Renal pelvis (tissue), 12 donors: Measurements from ENCODE around the gene SNX30. TPM values are rescaled to one million over a fixed set of nuclear protein-coding genes. Genes with fewer than 3 reads are reported as not detected.
"Not testable (repeated sequence)": the region's sequence is repeated elsewhere in the genome, so short reads cannot be mapped to it uniquely, and the experiment has no call there.

Experiments used
- DNase-seq: peaks from one replicate; pipeline ENCODE4 v3.0.0-alpha.2; 2013
- long read RNA-seq, 16 experiments: transcript quantifications; one replicate each; lab custom pipeline, GENCODE V29; 2026
- polyA plus RNA-seq, 3 donors: library from polyadenylated mRNA; unstranded; fragments of 120-200 nt; gene quantifications; one replicate each; pipeline ENCODE4 v1.2.1, GENCODE V29; 2013; ENCODE audit not compliant: insufficient read length in 3 of 3

Gene SNX30
- 10 to 100 TPM; 17.7 to 22.3 (median 22.2) TPM for polyA plus RNA-seq
- long read RNA-seq, donor 1, full-length matches to known transcripts: 2 of 2 reads
- long read RNA-seq, donor 1, partial matches to known transcripts: 0 of 2 reads
- long read RNA-seq, donor 1, other reads (novel, unspliced or antisense): 0 of 2 reads
- long read RNA-seq, donor 2, full-length matches to known transcripts: 2 of 21 reads
- long read RNA-seq, donor 2, partial matches to known transcripts: 19 of 21 reads
- long read RNA-seq, donor 2, other reads (novel, unspliced or antisense): 0 of 21 reads
- long read RNA-seq, donor 3: 0 reads
- long read RNA-seq, donor 4: 0 reads
- long read RNA-seq, donor 5, full-length matches to known transcripts: 1 of 1 reads
- long read RNA-seq, donor 5, partial matches to known transcripts: 0 of 1 reads
- long read RNA-seq, donor 5, other reads (novel, unspliced or antisense): 0 of 1 reads
- long read RNA-seq, donor 6, full-length matches to known transcripts: 5 of 5 reads
- long read RNA-seq, donor 6, partial matches to known transcripts: 0 of 5 reads
- long read RNA-seq, donor 6, other reads (novel, unspliced or antisense): 0 of 5 reads
- long read RNA-seq, donor 7, full-length matches to known transcripts: 1 of 1 reads
- long read RNA-seq, donor 7, partial matches to known transcripts: 0 of 1 reads
- long read RNA-seq, donor 7, other reads (novel, unspliced or antisense): 0 of 1 reads
- long read RNA-seq, donor 8, full-length matches to known transcripts: 2 of 2 reads
- long read RNA-seq, donor 8, partial matches to known transcripts: 0 of 2 reads
- long read RNA-seq, donor 8, other reads (novel, unspliced or antisense): 0 of 2 reads
- long read RNA-seq, donor 9, full-length matches to known transcripts: 1 of 32 reads
- long read RNA-seq, donor 9, partial matches to known transcripts: 31 of 32 reads
- long read RNA-seq, donor 9, other reads (novel, unspliced or antisense): 0 of 32 reads
- long read RNA-seq, donor 10, full-length matches to known transcripts: 2 of 2 reads
- long read RNA-seq, donor 10, partial matches to known transcripts: 0 of 2 reads
- long read RNA-seq, donor 10, other reads (novel, unspliced or antisense): 0 of 2 reads
- long read RNA-seq, donor 11, full-length matches to known transcripts: 2 of 7 reads
- long read RNA-seq, donor 11, partial matches to known transcripts: 5 of 7 reads
- long read RNA-seq, donor 11, other reads (novel, unspliced or antisense): 0 of 7 reads
- long read RNA-seq, donor 12, full-length matches to known transcripts: 4 of 4 reads
- long read RNA-seq, donor 12, partial matches to known transcripts: 0 of 4 reads
- long read RNA-seq, donor 12, other reads (novel, unspliced or antisense): 0 of 4 reads
- long read RNA-seq, donor 13, full-length matches to known transcripts: 2 of 2 reads
- long read RNA-seq, donor 13, partial matches to known transcripts: 0 of 2 reads
- long read RNA-seq, donor 13, other reads (novel, unspliced or antisense): 0 of 2 reads
- long read RNA-seq, donor 14: 0 reads
- long read RNA-seq, donor 15: 0 reads
- long read RNA-seq, donor 16, full-length matches to known transcripts: 1 of 1 reads
- long read RNA-seq, donor 16, partial matches to known transcripts: 0 of 1 reads
- long read RNA-seq, donor 16, other reads (novel, unspliced or antisense): 0 of 1 reads

- peak; percentile 91 for DNase-seq
These were observed at the start of gene SNX30 for GRCh38 chr9:112750016-112750763. Gene SNX30, plus strand, starts transcription at chr9:112750760. Its CDS starts 242 bp downstream, at chr9:112751002.

GRCh38 chr9:112703304-112703703, 47.3 kb upstream of the SNX30 start:
- DNase-seq: no peak

GRCh38 chr9:112705768-112706427, 44.7 kb upstream of the SNX30 start:
- peak; percentile 42 for DNase-seq

GRCh38 chr9:112711050-112711689, 39.4 kb upstream of the SNX30 start:
- DNase-seq: no peak

- DNase-seq: no peak
These were observed 37.9 kb upstream of the SNX30 start for GRCh38 chr9:112712678-112713077.

GRCh38 chr9:112717661-112718331, 32.8 kb upstream of the SNX30 start, which contains the start of gene INIP:
Gene INIP, minus strand, starts transcription at chr9:112718117. Its CDS starts 1,632 bp downstream, at chr9:112716485.
- DNase-seq: peak; percentile 98

- DNase-seq: no peak
These were observed 31.3 kb upstream of the SNX30 start for GRCh38 chr9:112719241-112719691.

GRCh38 chr9:112719696-112720095, 30.9 kb upstream of the SNX30 start:
- no peak for DNase-seq

- DNase-seq: no peak
These were observed 30.3 kb upstream of the SNX30 start for GRCh38 chr9:112720113-112720780.

- not testable (repeated sequence) for DNase-seq
These were observed 27.8 kb upstream of the SNX30 start for GRCh38 chr9:112722749-112723148.

GRCh38 chr9:112725961-112726360, 24.6 kb upstream of the SNX30 start:
- no peak for DNase-seq

GRCh38 chr9:112726428-112726827, 24.1 kb upstream of the SNX30 start:
- no peak for DNase-seq

- DNase-seq: no peak
These were observed 22.2 kb upstream of the SNX30 start for GRCh38 chr9:112728401-112728800.

GRCh38 chr9:112731971-112732370, 18.6 kb upstream of the SNX30 start:
- no peak for DNase-seq

GRCh38 chr9:112734892-112735291, 15.7 kb upstream of the SNX30 start:
- no peak for DNase-seq

- no peak for DNase-seq
These were observed 7.2 kb upstream of the SNX30 start for GRCh38 chr9:112743216-112743836.

GRCh38 chr9:112744177-112744576, 6.4 kb upstream of the SNX30 start:
- DNase-seq: no peak
